HL-60 (cell line): Measurements from ENCODE around the gene RTN4.

ENCODE experiments used
- DNase-seq, 2 experiments: peaks; one replicate each; pipeline ENCODE4 v3.0.0-alpha.2; 2010 to 2020; ENCODE audit warnings: low read depth in 1 of 2, low spot score in 1 of 2
- H3K27ac ChIP-seq: fragments of 250-450 bp; sonication (Bioruptor Pico); replicated peaks from 2 replicates; pipeline ENCODE4 v1.5.1; 2020; ENCODE audit warnings: mild to moderate bottlenecking, moderate library complexity
- H3K27me3 ChIP-seq: fragments of 250-450 bp; sonication (Bioruptor Pico); 2 replicates; pipeline ENCODE4 v1.5.1; 2021; ENCODE audit warnings: mild to moderate bottlenecking, moderate library complexity; ENCODE audit not compliant: insufficient read depth, poor library complexity, severe bottlenecking
- H3K4me3 ChIP-seq: replicated peaks from 2 replicates; pipeline ENCODE4 v1.5.1; 2011; ENCODE audit warnings: mild to moderate bottlenecking, control low read depth, low read length; ENCODE audit not compliant: insufficient read depth
- GABPA ChIP-seq: IDR thresholded peaks from 2 replicates; pipeline ENCODE4 v1.6.1; 2012; ENCODE audit warnings: low read depth
- POLR2AphosphoS5 ChIP-seq: IDR thresholded peaks from 2 replicates; pipeline ENCODE4 v1.6.1; 2012; ENCODE audit warnings: low read depth
- REST ChIP-seq: IDR thresholded peaks from 2 replicates; pipeline ENCODE4 v1.6.1; 2012; ENCODE audit warnings: low read depth; ENCODE audit not compliant: insufficient replicate concordance
- SPI1 ChIP-seq: IDR thresholded peaks from 2 replicates; pipeline ENCODE4 v1.6.1; 2012; ENCODE audit warnings: low read depth, mild to moderate bottlenecking, borderline replicate concordance
- TF ChIP-seq, protein P1 (sequence below): IDR thresholded peaks from one replicate; pipeline ENCODE4 v1.5.1; 2011; ENCODE audit warnings: low read length, control low read depth, inconsistent platforms; ENCODE audit not compliant: insufficient read depth

The RTN4 gene

GRCh38 chr2:55035716-55036115, 14.5 kb downstream of the RTN4 start:
- Histone ChIP-seq H3K27me3 (no peaks in the 10 kb centered on the region), H3K4me3 (no peak overlapping the region), H3K27ac (no peak overlapping the region; the same call in 1 of the 2 replicates)
- no peak for DNase-seq
- no peak for TF ChIP-seq REST
- TF ChIP-seq POLR2AphosphoS5 = no peak
- no peak for TF ChIP-seq GABPA
- TF ChIP-seq, protein P1, sequence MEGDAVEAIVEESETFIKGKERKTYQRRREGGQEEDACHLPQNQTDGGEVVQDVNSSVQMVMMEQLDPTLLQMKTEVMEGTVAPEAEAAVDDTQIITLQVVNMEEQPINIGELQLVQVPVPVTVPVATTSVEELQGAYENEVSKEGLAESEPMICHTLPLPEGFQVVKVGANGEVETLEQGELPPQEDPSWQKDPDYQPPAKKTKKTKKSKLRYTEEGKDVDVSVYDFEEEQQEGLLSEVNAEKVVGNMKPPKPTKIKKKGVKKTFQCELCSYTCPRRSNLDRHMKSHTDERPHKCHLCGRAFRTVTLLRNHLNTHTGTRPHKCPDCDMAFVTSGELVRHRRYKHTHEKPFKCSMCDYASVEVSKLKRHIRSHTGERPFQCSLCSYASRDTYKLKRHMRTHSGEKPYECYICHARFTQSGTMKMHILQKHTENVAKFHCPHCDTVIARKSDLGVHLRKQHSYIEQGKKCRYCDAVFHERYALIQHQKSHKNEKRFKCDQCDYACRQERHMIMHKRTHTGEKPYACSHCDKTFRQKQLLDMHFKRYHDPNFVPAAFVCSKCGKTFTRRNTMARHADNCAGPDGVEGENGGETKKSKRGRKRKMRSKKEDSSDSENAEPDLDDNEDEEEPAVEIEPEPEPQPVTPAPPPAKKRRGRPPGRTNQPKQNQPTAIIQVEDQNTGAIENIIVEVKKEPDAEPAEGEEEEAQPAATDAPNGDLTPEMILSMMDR = no peak
- TF ChIP-seq SPI1 = no peak

DNA sequence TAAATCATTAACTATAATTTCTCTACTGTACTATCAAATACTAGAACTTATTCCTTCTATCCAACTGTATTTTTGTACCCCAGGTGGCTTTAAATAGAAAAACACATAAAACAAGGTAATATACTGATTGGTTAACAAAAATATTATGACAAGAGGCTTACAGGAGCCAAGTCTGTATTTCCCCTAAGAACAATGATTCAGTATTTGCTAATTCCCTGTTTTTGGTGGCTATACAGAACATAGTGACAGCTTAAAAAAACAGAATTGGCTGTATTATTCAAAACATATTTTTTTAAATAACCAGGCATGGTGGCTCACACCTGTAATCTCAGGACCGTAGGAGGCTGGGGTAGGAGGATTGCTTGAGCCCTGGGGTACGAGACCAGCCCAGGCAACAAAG, 16.3 kb downstream of the RTN4 start:
- Histone ChIP-seq H3K27me3 (no peaks in the 10 kb centered on the region), H3K4me3 (no peak overlapping the region), H3K27ac (no peak overlapping the region; the same call in 1 of the 2 replicates)
- TF ChIP-seq REST = no peak
- no peak for TF ChIP-seq GABPA
- no peak for TF ChIP-seq SPI1
- TF ChIP-seq, protein P1 = no peak
- no peak for TF ChIP-seq POLR2AphosphoS5
- no peak for DNase-seq

GRCh38 chr2:55033076-55033742, 17.0 kb downstream of the RTN4 start:
- TF ChIP-seq REST (no peak), GABPA (no peak), SPI1 (peak; percentile 87)
- Histone ChIP-seq H3K27ac (no peak overlapping the region), H3K27me3 (no peaks in the 10 kb centered on the region), H3K4me3 (no peak overlapping the region)
- peak in 1 of 2 experiments; percentile 72 for DNase-seq
